GM18861 (cell line): ENCODE measurements around the gene LMBRD2.

Source experiments
- ATAC-seq: cut with Tn5 transposase; IDR thresholded peaks from one replicate; pipeline ENCODE4 v1.9.1; 2021; ENCODE audit not compliant: unreplicated experiment

The LMBRD2 gene

GRCh38 chr5:36125868-36126267 lies 25.8 kb downstream of the LMBRD2 start:
- ATAC-seq, result no peak

- ATAC-seq, result no peak
Measured at GRCh38 chr5:36111238-36111637, 40.4 kb downstream of the LMBRD2 start.

GRCh38 chr5:36108758-36109460 lies 42.8 kb downstream of the LMBRD2 start:
- ATAC-seq, result no peak

GRCh38 chr5:36105819-36106218 lies 45.9 kb downstream of the LMBRD2 start:
- ATAC-seq, result no peak

GRCh38 chr5:36099748-36100147 lies 51.9 kb downstream of the LMBRD2 start:
- no peak for ATAC-seq

- no peak for ATAC-seq
Measured at GRCh38 chr5:36096486-36096885, 55.2 kb downstream of the LMBRD2 start.

- ATAC-seq, result no peak
Measured at GRCh38 chr5:36089989-36090388, 61.7 kb downstream of the LMBRD2 start.

GRCh38 chr5:36079200-36079781 lies 72.4 kb downstream of the LMBRD2 start:
- ATAC-seq, result peak; percentile 97

- no peak for ATAC-seq
Measured at GRCh38 chr5:36078430-36078829, 73.3 kb downstream of the LMBRD2 start.

GRCh38 chr5:36073595-36074216 lies 78.0 kb downstream of the LMBRD2 start:
- peak; percentile 75 for ATAC-seq

- ATAC-seq, result peak; percentile 71
Measured at GRCh38 chr5:36070687-36071571, 80.8 kb downstream of the LMBRD2 start.

- ATAC-seq, result no peak
Measured at GRCh38 chr5:36068751-36069281, 82.9 kb downstream of the LMBRD2 start.

GRCh38 chr5:36066540-36067210 lies 85.0 kb downstream of the LMBRD2 start, which contains the start of gene UGT3A2:
Gene UGT3A2, minus strand, starts transcription at chr5:36066882. Its CDS starts 93 bp downstream, at chr5:36066789.
- no peak for ATAC-seq

- ATAC-seq, result no peak
Measured at GRCh38 chr5:36066001-36066539, 85.6 kb downstream of the LMBRD2 start.

- no peak for ATAC-seq
Measured at GRCh38 chr5:36060420-36060887, 91.2 kb downstream of the LMBRD2 start.

GRCh38 chr5:36059571-36060419 lies 91.9 kb downstream of the LMBRD2 start:
- no peak for ATAC-seq

GRCh38 chr5:36058776-36059175 lies 92.9 kb downstream of the LMBRD2 start:
- ATAC-seq, result no peak

- no peak for ATAC-seq
Measured at GRCh38 chr5:36057386-36057785, 94.3 kb downstream of the LMBRD2 start.

- ATAC-seq, result no peak
Measured at GRCh38 chr5:36056422-36056821, 95.3 kb downstream of the LMBRD2 start.
